GM18868 (cell line): ENCODE results near the gene RBM12.
A peak's percentile ranks its signal among the peaks of the same experiment; 100 is the strongest.
"Not testable (repeated sequence)": the region's sequence is repeated elsewhere in the genome, so short reads cannot be mapped to it uniquely, and the experiment has no call there.

ENCODE experiments used
- ATAC-seq: cut with Tn5 transposase; IDR thresholded peaks from one replicate; pipeline ENCODE4 v1.9.1; 2021; ENCODE audit warnings: mild to moderate bottlenecking, moderate library complexity; ENCODE audit not compliant: unreplicated experiment

The RBM12 gene

DNA sequence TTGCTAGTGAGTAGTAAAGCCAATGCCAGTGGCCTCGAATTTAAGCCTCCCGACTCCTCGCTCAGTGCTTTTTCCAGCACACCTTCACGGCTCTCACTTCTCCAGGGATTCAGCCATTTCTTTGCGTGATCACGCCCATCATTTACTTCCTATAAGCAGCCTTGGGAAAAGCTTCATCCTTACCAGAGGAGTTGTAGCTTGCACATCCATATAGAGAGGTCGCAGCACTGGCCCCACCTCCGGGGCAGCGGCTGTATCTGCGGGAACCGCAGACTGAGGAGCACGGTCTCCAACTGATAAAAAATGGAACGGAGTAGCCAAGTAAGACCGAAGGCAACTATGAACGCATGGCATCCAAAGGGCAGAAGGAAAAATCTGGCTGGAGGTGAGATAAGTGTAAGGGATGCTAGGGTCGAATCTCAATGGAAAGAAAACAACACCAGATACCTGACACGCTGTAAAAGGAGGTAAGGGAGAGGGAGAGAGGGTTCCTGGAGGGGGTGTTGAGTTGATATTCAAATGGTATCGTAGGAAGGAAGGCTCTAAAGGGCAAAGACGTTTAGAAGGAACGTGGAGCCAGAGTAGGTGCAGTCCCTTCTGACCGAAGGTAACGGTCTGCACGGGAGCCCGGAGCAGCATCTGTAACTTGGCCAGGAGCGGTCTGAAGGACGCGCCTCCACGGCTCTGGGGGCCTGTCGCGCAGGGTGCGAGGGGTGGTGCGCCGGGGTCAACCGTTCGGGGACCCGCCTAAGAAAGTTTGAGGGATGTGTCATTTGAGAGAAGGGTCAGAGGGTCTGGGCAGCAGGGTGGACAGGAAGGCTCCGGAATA, 33.8 kb upstream of the RBM12 start:
- ATAC-seq = peak; percentile 26

GRCh38 chr20:35697696-35698297, 33.1 kb upstream of the RBM12 start:
- no peak for ATAC-seq

DNA sequence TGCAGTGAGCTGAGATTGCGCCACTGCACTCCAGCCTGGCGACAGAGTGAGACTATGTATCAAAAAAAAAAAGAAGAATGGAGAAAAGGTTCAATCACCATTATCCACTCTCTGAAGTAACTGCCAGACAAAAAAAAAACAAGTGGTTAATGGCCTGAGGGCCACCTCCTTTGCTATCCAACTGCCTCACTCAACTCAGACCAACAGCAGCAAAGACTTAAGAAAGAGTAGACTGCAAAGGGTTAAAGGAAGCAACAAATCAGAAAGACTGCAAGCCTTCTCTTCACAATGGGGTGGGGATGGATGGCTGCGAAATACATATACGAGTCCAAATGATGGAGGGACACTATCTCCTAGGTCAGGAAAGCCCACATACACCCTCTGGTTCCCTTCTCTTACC, 31.3 kb upstream of the RBM12 start:
- ATAC-seq = no peak

- no peak for ATAC-seq
Measured at GRCh38 chr20:35695245-35695749, 30.6 kb upstream of the RBM12 start.

GRCh38 chr20:35690265-35690664, 25.6 kb upstream of the RBM12 start:
- no peak for ATAC-seq

GRCh38 chr20:35686872-35687271, 22.2 kb upstream of the RBM12 start:
- ATAC-seq = not testable (repeated sequence)

- ATAC-seq = not testable (repeated sequence)
Measured at GRCh38 chr20:35685368-35685767, 20.7 kb upstream of the RBM12 start.

GRCh38 chr20:35681960-35682359, 17.3 kb upstream of the RBM12 start:
- ATAC-seq = no peak

GRCh38 chr20:35680452-35681183, 15.9 kb upstream of the RBM12 start:
- ATAC-seq = no peak

DNA sequence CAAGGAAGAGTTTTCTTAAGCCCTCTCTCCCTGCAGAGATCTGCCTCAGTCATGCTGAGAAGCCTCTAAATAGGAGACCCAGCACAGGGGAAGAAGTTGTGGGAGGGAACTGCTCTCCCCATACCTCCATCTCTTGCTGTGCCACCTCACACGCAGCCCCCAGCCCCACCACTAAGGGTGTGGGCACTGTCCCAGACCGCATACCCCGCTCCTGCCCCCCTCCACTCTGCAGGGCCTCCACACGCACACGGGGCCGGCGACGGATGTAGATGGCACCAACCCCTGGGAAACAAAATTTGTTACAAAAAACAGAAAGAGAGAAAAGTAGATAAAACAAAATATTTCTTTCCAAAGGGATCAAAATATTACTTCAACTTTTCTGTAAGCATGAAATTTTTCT, 10.2 kb upstream of the RBM12 start:
- no peak for ATAC-seq

GRCh38 chr20:35673884-35674283, 9.2 kb upstream of the RBM12 start:
- no peak for ATAC-seq

GRCh38 chr20:35669681-35670080, 5.0 kb upstream of the RBM12 start:
- no peak for ATAC-seq

DNA sequence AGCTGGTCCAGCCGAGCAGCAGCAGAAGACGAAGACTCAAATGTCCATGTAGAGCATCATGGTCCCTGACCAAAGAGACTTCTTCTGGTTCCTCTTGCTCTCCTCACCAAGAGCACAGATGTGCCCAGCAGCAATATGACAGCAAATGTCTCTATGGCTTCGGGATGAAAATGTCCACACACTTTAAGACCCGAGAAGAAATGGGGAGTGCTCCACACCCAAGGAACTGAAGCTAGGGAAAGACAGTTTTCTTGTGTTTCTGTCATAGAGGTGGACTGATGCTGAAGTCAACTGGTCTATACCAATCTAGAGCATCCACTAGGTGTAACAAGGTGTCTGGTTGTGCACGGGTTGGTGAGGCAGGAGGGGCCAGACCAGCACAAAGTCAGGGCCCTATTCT, 4.5 kb upstream of the RBM12 start:
- ATAC-seq = no peak

GRCh38 chr20:35665949-35666288, 1.2 kb upstream of the RBM12 start:
- no peak for ATAC-seq

DNA sequence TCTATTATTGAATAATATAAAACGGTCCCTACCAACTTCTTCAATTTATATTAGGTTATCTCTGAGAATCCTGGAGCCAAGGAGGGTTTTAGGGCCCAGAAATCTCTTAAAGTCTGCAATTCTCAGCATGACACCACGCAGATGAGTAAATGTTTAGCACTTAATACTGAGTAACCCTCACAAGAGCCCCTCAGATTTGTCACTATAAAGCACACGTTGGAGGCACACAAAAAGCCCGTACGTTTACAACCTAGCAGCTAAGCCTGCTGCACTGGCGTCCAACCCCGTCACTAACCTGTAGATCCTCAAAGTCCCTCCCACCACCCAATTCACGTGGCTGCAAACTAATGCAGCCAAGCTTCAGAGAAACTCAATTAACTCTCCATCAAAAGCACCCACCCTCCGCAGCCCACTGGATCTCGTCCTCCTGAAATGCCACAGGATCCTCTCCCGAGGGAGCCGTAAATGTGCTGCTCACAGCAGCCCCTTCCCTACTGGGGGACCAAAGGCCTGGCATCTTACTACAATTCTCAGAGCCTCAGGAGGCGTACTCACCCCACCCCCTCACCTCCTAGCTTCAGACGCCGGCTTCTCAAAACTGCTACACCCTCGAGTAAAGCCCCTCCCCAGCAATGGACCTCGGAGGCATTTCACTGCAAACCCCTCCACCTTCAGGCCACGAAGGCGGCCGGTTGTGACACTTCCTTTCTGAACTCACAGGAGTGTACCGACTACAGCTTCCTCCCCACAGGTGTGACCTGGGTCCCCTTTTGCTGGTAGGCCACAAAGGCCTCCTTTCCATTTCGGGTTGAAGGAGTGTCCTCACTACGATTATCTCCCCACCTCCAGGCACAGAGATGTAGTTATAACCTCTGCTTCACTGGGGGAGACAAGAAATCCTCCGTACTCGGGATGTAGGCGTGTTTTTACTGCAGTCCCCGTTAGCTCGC, 909 bp downstream of the RBM12 start:
- peak; percentile 20 for ATAC-seq

GRCh38 chr20:35662551-35662950, 2.1 kb downstream of the RBM12 start:
- no peak for ATAC-seq

- no peak for ATAC-seq
Measured at GRCh38 chr20:35661908-35662307, 2.8 kb downstream of the RBM12 start.

DNA sequence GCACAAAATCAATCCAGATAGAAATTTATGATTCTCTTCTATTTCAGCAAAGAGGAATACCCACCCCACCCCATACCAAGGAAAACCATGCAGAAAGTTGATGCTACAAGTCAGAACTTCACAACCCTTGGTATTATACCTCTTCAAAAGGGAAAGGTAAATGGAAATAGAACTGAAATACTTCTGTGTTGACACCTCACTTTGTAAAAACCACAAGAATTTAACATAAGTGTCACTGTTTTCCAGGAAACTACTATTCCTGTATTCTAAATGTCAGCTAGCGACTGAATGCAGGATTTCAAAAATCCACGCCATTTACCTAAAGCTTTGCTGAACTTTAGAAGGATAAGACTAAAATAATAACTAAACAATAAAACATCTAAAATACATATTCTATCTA, 3.6 kb downstream of the RBM12 start:
- ATAC-seq = no peak

DNA sequence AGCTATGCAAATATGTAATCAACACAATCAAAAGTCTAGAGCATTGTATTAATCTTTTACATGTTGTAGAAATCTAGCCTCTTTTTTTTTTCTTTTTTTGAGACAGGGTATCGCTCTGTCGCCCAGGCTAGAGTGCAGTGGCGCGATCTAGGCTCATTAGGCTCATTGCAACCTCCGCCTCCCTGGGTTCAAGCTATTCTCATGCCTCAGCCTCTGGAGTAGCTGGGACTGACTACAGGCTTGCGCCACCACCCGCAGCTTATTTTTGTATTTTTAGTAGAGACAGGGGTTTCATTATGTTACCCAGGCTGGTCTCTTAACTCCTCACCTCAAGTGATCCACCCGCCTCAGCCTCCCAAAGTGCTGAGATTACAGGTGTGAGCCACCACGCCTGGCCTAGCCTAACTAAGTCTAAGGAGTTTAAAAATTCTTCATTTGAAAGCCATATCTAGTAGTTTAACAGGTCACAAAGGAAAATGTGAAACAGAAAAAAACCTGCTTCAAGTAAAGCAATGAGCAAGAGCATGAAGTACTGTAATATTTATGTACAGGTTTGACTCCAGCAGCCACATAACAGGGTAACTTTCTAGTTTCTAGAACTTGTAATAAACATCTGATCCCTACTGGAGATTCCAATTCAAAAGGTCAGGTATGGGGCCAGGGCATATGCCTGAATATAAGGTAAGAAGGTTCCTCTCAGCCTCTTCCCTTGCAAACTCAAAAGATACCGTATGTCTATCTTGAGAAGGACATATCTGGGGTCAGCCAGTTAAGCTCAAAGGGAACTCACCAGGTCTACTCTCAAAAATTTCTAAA, 4.4 kb downstream of the RBM12 start:
- no peak for ATAC-seq

DNA sequence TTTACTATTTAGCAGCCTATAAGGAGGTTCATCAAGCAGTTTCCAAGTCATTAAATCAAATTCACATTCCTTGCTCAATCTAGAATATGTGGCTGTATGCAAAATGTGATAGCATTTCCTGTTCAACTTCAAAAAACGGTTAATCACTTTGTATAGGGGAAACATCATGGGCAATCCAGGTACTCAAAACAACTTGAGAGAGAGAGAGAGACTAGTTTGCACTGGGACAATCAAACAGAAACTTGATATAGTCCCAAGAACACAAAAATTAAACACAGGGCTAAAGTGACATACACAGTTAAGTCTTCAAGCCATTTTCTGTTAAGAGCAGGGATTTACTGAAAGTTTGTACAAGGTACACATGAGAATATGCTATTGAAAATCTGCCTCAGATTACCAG, 7.4 kb downstream of the RBM12 start:
- ATAC-seq = no peak
